Epithelial cell of proximal tubule (primary cell): ENCODE results near the gene ANAPC1. TPM values are rescaled to one million over a fixed set of nuclear protein-coding genes. Genes with fewer than 3 reads are reported as not detected.
"Not testable (repeated sequence)": the region's sequence is repeated elsewhere in the genome, so short reads cannot be mapped to it uniquely, and the experiment has no call there.

Experiments
- DNase-seq: peaks from one replicate; pipeline ENCODE4 v3.0.0-alpha.2; 2011; ENCODE audit warnings: low read depth
- H3K4me3 ChIP-seq: 2 replicates; pipeline ENCODE4 v1.5.1; 2011; ENCODE audit warnings: low read depth, mild to moderate bottlenecking, low read length
- CTCF ChIP-seq: conservative IDR thresholded peaks from 2 replicates; pipeline ENCODE4 v1.5.1; 2012; ENCODE audit warnings: low read depth, mild to moderate bottlenecking, low read length
- total RNA-seq: library from RNA; depleted of rRNA; stranded (reverse); fragments of >200 nt; gene quantifications from 2 replicates; pipeline ENCODE4 v1.2.3, GENCODE V29; 2015

Gene ANAPC1
- total RNA-seq, 1 donor from 2014 or later, result 49.2 TPM

- no peak for DNase-seq
- TF ChIP-seq CTCF, result no peak
- no peak overlapping the region for H3K4me3 ChIP-seq
These were observed 39.3 kb upstream of the ANAPC1 start for GRCh38 chr2:111923276-111923804.

GRCh38 chr2:111919794-111920608 lies 36.0 kb upstream of the ANAPC1 start:
- TF ChIP-seq CTCF, result peak; percentile 20
- peak; percentile 72 for DNase-seq
- H3K4me3 ChIP-seq, result no peak overlapping the region

- DNase-seq, result no peak
- TF ChIP-seq CTCF, result peak; percentile 57
- no peak overlapping the region for H3K4me3 ChIP-seq
These were observed 35.4 kb upstream of the ANAPC1 start for GRCh38 chr2:111919365-111919764.

GRCh38 chr2:111918383-111918806 lies 34.4 kb upstream of the ANAPC1 start:
- no peak for DNase-seq
- H3K4me3 ChIP-seq, result no peak overlapping the region
- no peak for TF ChIP-seq CTCF

GRCh38 chr2:111917106-111917505 lies 33.1 kb upstream of the ANAPC1 start:
- TF ChIP-seq CTCF, result no peak
- no peak for DNase-seq
- H3K4me3 ChIP-seq, result no peak overlapping the region

GRCh38 chr2:111912547-111912946 lies 28.6 kb upstream of the ANAPC1 start:
- no peak for TF ChIP-seq CTCF
- H3K4me3 ChIP-seq, result no peak overlapping the region
- DNase-seq, result no peak

- H3K4me3 ChIP-seq, DNase-seq: not testable (repeated sequence)
These were observed 27.4 kb upstream of the ANAPC1 start for GRCh38 chr2:111911295-111911977.
